ENCODE measurements around the gene KRT78.
"Not testable (repeated sequence)": the region's sequence is repeated elsewhere in the genome, so short reads cannot be mapped to it uniquely, and the experiment has no call there.

The KRT78 gene

DNA sequence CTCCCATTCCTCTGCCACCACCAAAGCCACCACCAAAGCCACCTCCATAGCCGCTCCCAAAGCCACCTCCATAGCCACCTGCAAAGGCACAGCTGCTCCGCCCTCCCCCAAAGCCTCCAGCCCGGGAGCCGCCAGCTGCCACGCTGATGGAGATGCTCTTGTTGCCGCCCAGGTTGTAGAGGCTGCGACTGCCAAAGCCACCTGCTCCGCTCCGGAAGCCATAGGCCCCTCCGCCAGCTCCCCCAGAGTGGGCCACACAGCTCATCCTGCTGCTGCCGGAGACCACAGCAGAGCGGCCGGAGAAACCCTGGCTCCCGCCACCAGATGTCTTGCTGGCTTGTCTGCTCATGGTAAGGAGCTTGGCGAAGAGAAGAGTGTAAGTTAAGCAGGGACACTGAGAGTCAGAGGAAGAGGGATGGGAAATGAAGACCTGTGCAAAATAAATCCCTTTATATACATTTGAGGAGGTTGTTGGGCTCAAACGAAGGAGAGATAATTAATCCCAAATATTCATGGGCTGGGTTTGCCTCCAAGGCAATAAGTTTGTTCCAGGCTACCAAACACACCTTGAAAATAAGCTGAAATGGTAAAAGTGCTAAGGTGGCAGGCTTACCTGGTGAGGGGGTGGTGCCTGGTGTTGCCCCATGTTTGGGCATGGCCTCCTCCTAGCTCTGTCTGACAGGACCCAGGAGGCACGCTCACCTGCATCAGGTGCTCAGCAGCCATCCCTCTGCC, 52.9 kb downstream of the KRT78 start, which contains the start of gene KRT3:
Gene KRT3 (minus strand): TSS at position 424 of the 735 bp plus-strand sequence. CDS start 75 bp downstream, at position 349.
- H3K27me3 Mint-ChIP-seq: peaks cover 24% of the 10 kb centered on the region
- H3K36me3 Mint-ChIP-seq (ENCODE audit: insufficient read depth): no peaks in the 10 kb centered on the region
- ATAC-seq (replicated peaks; ENCODE audit: extremely low read depth, poor library complexity, severe bottlenecking) (no peak), DNase-seq (ENCODE audit: low spot score in 2 of 2) (no peak)
- H3K27ac Mint-ChIP-seq (ENCODE audit: low read depth): no peak within 1 kb of the TSS
- H3K9me3 Mint-ChIP-seq: no peaks in the 10 kb centered on the region
- H3K4me3 Mint-ChIP-seq: no peak within 1 kb of the TSS
- H3K4me1 Mint-ChIP-seq: peaks cover 5% of the 10 kb centered on the region

DNA sequence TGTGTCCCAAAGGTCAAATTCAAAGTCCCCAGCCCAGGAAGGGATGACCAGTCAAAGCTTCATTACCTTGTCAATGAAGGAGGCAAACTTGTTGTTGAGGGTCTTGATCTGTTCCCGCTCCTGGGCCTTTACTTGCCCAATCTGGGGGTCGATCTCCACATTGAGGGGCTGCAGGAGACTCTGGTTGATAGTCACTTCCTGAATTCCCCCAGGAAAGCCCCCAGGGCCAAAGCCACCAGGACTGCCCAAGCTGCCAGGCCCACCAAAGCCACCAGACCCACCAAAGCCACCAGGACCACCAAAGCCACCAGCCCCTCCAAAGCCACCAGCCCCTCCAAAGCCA, 53.5 kb downstream of the KRT78 start:
- not testable (repeated sequence) for DNase-seq (ENCODE audit: low spot score in 2 of 2); H3K9me3 Mint-ChIP-seq; ATAC-seq (replicated peaks; ENCODE audit: extremely low read depth, poor library complexity, severe bottlenecking); H3K36me3 Mint-ChIP-seq (ENCODE audit: insufficient read depth); H3K27ac Mint-ChIP-seq (ENCODE audit: low read depth); H3K4me3 Mint-ChIP-seq
- H3K4me1 Mint-ChIP-seq: peaks cover 11% of the 10 kb centered on the region
- peaks cover 30% of the 10 kb centered on the region for H3K27me3 Mint-ChIP-seq

DNA sequence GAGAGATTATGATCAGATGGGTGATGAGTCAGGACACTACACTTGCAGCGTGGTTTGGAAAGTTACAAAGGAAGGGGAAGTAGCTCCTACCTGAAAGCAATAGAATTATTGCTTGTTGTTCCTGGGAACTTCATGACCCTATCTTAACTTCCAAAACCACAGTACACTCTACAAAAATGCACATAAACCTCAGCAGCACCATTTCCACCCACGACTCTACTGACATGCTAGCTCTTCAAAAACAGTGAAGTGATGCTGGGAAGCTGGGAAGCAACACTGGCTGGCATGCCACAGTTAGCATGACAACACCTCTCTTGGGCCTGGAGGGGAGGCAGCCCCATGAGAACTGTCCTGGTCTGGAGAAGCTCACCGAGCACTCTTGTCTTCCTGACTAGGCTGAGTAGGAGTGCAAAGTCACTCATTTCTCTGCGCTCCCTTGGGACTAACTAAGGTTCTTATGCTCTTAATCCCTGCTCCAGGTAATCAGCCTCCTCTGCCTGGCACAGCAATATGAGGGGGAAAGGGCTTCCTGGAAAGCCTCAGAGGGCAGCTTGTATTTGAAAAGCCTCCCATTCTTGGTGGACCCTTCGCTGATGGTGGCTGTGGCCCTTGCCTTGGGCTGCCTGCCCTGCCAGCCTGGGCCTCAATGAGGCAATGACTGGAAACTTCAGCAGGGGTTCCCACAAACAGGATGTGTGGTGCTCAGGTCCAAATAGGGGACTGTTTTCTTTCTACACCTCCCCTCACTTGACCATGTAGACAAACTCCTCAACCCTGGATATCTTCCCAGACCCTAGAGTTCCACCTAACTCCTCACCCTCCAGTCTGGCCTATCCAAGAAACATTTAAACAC, 54.1 kb downstream of the KRT78 start:
- H3K36me3 Mint-ChIP-seq (ENCODE audit: insufficient read depth): no peaks in the 10 kb centered on the region
- H3K27me3 Mint-ChIP-seq: peaks cover 36% of the 10 kb centered on the region
- H3K4me3 Mint-ChIP-seq: no peak overlapping the region
- ATAC-seq (replicated peaks; ENCODE audit: extremely low read depth, poor library complexity, severe bottlenecking) (no peak), DNase-seq (ENCODE audit: low spot score in 2 of 2) (no peak)
- peaks cover 17% of the 10 kb centered on the region for H3K4me1 Mint-ChIP-seq
- no peak overlapping the region for H3K27ac Mint-ChIP-seq (ENCODE audit: low read depth)
- H3K9me3 Mint-ChIP-seq: no peaks in the 10 kb centered on the region

DNA sequence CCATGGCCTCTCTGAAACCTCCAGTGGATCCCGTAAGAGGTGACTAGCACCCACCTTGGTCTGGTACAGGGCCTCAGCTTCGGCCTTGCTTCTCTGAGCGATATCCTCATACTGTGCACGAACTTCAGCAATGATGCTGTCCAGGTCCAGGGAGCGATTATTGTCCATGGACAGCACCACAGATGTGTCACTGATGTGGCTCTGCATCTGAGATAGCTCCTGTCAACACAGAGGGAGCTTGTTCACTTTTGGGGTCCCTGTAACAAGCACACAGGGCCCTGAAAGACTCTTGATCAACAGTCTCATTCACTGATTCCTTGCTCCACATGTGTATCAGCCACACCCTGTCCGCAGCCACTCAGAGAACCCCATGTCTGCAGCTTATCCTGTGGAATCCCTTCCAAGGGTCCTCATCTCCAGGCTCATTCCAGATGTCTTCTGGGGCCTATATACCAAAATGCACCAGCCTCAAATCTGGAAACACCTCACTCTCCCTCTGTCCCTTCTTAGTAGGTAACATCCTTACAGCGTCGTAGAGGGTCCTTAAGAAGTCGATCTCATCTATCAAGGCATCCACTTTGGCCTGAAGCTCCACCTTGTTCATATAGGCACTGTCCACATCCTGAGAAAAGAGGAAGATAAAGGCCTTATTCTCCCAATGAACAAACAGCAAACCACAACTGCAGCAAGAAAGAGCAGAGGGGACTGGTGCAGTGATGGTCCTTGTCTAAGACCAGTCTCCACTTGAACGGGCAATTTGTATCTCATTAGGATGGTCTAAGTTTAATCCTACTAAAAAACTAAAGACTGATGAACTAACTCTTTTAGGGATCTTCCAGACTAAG, 56.4 kb downstream of the KRT78 start:
- Mint-ChIP-seq H3K36me3 (ENCODE audit: insufficient read depth) (no peaks in the 10 kb centered on the region), H3K9me3 (no peaks in the 10 kb centered on the region), H3K27me3 (peaks cover 59% of the 10 kb centered on the region), H3K4me1 (peaks cover 23% of the 10 kb centered on the region), H3K27ac (ENCODE audit: low read depth) (no peak overlapping the region), H3K4me3 (no peak overlapping the region)
- ATAC-seq (replicated peaks; ENCODE audit: extremely low read depth, poor library complexity, severe bottlenecking) (no peak), DNase-seq (ENCODE audit: low spot score in 2 of 2) (no peak)

- H3K27ac Mint-ChIP-seq (ENCODE audit: low read depth): no peak overlapping the region
- peaks cover 62% of the 10 kb centered on the region for H3K27me3 Mint-ChIP-seq
- peaks cover 2% of the 10 kb centered on the region for H3K36me3 Mint-ChIP-seq (ENCODE audit: insufficient read depth)
- no peaks in the 10 kb centered on the region for H3K9me3 Mint-ChIP-seq
- ATAC-seq (replicated peaks; ENCODE audit: extremely low read depth, poor library complexity, severe bottlenecking) (no peak), DNase-seq (ENCODE audit: low spot score in 2 of 2) (no peak)
- H3K4me1 Mint-ChIP-seq: peaks cover 23% of the 10 kb centered on the region
- no peak overlapping the region for H3K4me3 Mint-ChIP-seq
Observed at GRCh38 chr12:52791271-52792184, 57.3 kb downstream of the KRT78 start.

GRCh38 chr12:52790427-52791270, 58.1 kb downstream of the KRT78 start:
- DNase-seq (ENCODE audit: low spot score in 2 of 2) (no peak), ATAC-seq (replicated peaks; ENCODE audit: extremely low read depth, poor library complexity, severe bottlenecking) (no peak)
- peaks cover 23% of the 10 kb centered on the region for H3K4me1 Mint-ChIP-seq
- H3K9me3 Mint-ChIP-seq: no peaks in the 10 kb centered on the region
- no peak overlapping the region for H3K4me3 Mint-ChIP-seq
- no peak overlapping the region for H3K27ac Mint-ChIP-seq (ENCODE audit: low read depth)
- peaks cover 67% of the 10 kb centered on the region for H3K27me3 Mint-ChIP-seq
- H3K36me3 Mint-ChIP-seq (ENCODE audit: insufficient read depth): peaks cover 2% of the 10 kb centered on the region

DNA sequence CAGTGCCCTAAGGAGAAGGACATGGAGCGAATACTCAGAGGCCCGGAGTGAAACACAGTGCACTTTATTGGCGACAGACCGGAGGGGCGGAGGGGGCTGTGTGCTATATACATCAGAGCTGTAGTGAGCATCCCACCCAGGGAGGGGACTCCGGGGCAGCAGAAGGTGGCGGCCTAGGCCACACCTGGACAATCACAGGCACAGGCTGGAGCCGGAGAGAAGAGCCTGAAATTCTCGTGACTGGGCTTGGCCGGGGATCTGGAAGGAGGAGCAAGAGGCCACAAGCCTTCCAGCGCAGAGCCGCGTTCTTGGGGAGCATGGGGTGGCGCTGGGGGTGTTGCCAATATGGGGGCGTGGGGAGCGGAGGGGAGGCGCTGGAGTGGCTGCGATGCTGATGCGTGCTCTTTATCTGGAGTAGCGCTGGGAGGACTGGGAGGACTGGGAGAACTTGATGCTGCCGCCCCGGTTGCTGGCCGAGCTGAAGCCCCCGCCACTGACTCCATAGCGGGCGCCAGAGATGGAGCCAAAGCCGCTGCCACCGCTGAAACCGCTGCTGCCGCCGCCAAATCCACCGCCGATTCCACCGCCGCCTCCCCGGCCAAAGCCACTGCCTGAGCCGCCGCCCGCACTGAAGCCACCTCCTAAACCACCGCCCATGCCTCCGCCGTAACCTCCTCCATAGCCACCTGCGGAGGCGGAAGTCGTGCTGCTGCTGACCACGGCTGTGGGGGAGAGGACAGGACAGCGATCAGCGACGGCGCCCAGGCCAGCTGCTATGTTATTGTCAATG, 59.0 kb downstream of the KRT78 start:
- H3K27ac Mint-ChIP-seq (ENCODE audit: low read depth): no peak overlapping the region
- DNase-seq (ENCODE audit: low spot score in 2 of 2): no peak
- H3K9me3 Mint-ChIP-seq: no peaks in the 10 kb centered on the region
- H3K4me3 Mint-ChIP-seq: no peak overlapping the region
- peaks cover 2% of the 10 kb centered on the region for H3K36me3 Mint-ChIP-seq (ENCODE audit: insufficient read depth)
- ATAC-seq (replicated peaks; ENCODE audit: extremely low read depth, poor library complexity, severe bottlenecking): no peak
- H3K27me3 Mint-ChIP-seq: peaks cover 76% of the 10 kb centered on the region
- H3K4me1 Mint-ChIP-seq: peaks cover 23% of the 10 kb centered on the region

DNA sequence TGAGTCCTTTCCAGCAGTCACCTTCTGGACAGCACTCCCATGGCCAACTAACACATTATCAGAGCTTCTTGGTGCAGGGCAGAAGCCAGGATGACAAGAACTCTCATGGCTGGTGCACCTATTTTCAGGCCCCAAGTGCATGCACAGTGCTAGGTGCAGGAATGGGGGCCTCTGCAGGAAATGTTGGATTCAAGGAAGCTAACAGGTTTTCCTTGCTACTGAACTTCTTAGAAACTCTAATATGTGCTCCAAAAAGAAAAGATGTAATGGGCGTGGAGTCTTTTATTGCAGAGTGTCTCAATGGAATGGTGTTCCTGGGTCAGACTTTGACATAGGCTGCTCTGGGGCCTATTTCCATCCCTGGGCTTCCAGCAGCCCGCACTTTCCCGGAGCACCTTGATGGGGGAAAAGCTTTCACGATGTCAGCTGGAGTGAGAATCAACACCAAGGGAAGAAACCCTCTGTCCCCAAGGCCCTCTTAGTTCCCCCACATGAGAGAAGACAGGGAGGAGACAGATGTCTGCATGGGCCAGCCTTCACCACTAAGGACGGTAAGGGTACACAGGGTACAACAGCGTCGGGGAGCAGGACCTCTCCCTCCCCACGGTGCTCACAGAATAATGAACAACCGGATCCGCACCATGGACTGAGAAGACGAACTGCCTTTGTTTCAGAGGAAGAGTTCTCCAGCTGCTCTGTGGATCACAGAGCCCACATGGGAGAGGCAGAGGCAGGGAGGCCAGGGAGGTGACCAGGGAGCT, 59.7 kb downstream of the KRT78 start:
- Mint-ChIP-seq H3K4me3 (no peak overlapping the region), H3K4me1 (peaks cover 23% of the 10 kb centered on the region), H3K36me3 (ENCODE audit: insufficient read depth) (peaks cover 2% of the 10 kb centered on the region), H3K27me3 (peaks cover 80% of the 10 kb centered on the region), H3K9me3 (no peaks in the 10 kb centered on the region), H3K27ac (ENCODE audit: low read depth) (no peak overlapping the region)
- DNase-seq (ENCODE audit: low spot score in 2 of 2) (no peak), ATAC-seq (replicated peaks; ENCODE audit: extremely low read depth, poor library complexity, severe bottlenecking) (no peak)

DNA sequence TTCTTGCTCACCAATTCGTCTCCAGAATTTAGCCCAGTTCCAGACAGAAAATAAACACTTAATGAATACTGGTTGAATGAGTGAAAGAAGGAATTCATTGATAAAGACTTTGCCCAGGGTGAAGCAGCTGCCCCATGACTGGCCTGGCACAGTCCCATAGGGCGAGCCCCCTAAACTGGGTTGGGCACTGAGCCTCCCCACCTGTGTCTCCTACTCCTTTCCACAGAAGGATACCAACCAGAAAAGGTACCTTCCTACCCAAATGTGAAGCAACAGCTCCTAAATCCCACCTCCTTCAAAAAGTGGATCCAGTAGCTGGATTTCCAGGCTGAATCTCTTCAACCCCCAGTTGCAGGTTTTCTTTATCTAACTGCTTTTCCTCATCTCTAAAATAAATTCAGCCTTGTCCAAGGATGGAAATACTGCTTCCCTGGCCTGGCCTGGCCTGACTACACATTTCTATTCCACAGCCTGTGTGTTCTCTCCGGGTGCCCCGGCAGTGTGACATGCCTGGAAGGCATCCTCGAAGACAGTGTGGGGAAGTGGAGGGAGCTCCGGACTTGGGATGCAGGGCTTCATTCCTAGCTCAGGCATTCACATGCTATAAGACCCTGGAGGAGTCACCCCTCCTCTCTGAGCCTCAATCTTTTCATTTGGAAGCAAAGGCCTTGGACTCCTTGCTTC, 60.5 kb downstream of the KRT78 start:
- H3K4me1 Mint-ChIP-seq: peaks cover 23% of the 10 kb centered on the region
- ATAC-seq (replicated peaks; ENCODE audit: extremely low read depth, poor library complexity, severe bottlenecking): no peak
- H3K4me3 Mint-ChIP-seq: no peak overlapping the region
- no peaks in the 10 kb centered on the region for H3K9me3 Mint-ChIP-seq
- H3K27ac Mint-ChIP-seq (ENCODE audit: low read depth): no peak overlapping the region
- H3K36me3 Mint-ChIP-seq (ENCODE audit: insufficient read depth): peaks cover 2% of the 10 kb centered on the region
- no peak for DNase-seq (ENCODE audit: low spot score in 2 of 2)
- H3K27me3 Mint-ChIP-seq: peaks cover 80% of the 10 kb centered on the region

All from central memory CD8-positive, alpha-beta T cell (primary cell).